GM04504 (cell line): ENCODE results near the gene HNF1B.
A peak's percentile ranks its signal among the peaks of the same experiment; 100 is the strongest.

Experiments used
- DNase-seq: peaks from one replicate; pipeline ENCODE4 v3.0.0-alpha.2; 2012; ENCODE audit warnings: low read depth

The HNF1B gene

DNA sequence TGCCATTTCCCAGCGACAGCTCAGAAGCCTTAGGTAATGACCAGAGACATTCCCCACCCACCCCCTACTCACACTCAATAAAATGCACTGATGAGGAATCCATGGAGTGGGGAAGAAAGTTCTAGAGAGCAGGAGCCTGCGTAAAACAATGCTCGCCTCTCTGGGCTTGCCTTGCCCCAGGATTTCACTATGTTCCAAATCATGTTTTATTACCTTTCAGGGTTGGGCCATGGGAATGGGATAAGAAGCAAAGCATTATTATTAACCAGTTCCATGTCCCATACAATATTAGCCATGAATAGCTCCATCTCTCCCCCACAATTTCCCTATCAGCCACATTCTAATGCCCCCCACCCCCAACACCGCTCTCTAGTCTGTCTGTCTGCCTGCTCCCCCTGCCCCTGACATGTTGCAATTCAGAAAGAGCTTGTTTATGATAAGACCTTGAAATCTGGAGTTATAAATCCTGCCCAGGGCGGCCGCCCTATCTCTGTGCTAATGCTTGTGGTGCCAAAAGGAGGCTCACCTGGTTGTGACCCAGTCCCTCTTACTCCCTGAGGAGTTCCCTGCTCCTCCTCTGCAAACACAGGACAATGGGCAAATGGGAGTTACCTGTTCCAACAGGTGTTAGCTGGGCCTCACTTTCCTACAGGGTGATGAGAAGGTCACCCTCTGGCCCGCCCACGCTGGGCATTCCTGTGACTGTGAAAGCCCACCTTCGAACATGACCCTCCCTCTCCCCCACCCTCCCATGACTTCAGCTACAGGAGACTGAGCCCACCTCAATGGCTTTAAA is 73.6 kb downstream of the HNF1B start:
- no peak for DNase-seq

DNA sequence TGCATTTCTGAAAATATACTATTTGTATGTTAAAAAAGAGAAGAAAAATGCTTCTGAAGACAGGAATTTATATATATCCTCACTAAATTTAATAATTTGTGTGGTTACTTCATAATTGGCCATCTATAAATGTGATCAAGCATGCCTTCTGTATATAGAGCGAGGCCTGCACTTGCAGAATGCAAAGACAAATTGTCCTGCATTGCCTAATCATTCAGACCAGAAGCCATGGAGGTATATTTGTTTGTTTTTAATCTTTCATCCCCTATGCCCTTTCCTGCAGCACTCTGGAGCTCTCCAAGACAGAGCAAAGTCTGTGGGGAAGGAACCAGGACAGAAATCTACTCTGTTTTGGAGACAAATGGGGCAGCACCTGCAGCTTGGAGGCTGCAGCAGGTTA is 77.8 kb downstream of the HNF1B start:
- DNase-seq = no peak

DNA sequence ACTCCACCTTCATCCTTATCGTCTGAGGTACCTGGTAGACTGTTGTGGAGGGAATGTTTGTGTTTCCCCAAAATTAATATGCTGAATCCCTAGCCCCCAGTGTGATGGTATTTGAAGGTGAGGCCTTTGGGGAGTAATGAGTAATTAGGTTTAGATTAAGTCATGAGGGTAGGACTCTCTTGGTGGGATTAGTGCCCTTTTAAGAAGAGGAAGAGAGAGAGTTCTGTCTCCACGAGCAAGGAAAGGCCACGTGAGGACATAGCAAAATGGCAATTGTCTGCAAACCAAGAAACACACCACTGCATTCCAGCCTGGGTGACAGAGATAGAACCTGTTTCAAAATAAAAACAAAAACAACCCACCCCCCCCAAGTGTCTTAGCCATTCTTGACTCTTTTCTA is 80.6 kb downstream of the HNF1B start:
- DNase-seq = no peak

DNA sequence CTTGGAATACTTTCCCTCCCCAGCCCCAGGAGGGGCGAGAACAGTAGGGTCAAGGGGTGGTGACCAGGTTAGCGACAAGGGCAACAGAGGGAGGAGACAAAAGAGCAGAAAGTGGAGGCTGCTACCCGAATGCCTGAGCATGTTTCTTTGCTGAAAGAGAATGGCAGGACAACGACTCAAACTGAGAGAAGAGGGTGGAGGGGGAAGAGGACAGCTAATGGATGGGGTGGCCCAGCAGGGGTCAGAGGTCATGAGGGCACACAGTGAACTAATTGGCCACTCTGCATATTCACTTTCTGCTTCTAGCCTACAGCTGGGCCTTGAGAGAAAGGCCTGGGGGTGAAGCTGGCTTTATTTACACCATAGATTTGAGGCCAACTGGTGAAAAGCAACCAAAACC is 82.5 kb downstream of the HNF1B start:
- no peak for DNase-seq

DNA sequence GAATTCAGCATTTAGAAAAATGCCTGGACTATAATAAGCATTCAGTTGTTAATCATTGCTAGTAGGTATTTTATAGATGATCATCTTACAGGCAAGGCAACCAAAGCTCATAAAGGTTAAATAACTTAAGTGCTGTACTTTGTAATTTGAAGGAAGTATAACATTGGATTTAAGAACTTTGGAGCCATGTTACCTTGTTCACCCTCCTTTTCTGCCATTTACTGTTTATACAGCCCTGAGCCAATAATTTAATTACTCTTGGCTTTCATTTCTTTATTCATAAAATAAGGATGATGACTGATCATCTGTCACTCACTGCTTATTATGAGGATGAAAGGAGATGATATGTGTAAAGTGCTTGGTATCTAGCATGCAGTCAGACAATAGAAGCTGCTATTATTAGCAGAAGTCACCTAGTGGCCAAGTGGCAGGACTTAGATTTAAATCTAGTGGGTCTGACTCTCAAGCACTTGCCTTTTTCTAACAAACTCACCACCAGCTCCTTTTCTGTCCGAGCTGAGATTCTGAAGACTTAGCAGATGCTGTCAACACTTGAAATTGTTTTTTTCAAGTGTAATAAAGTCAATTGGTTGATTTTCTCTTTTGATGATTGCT is 83.4 kb downstream of the HNF1B start:
- DNase-seq = no peak

DNA sequence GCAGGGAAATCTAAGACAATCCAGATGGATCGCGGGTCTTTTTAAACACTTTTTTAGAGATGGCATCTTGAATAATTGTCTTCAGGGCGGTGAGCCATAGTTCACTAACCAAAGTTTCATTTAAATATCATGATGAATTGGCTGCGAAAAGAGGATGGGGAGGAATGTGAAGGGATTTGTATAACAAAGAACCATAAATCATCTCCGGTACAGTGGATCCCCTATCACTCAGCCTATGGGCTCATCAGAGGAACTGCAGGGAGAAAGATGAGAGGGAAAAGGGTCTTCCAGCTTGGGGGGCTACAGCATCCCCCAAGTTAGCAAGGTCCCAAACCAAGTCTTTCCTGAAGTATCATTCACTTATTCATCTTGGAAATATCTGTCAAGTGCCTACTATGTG is 84.9 kb downstream of the HNF1B start:
- no peak for DNase-seq

DNA sequence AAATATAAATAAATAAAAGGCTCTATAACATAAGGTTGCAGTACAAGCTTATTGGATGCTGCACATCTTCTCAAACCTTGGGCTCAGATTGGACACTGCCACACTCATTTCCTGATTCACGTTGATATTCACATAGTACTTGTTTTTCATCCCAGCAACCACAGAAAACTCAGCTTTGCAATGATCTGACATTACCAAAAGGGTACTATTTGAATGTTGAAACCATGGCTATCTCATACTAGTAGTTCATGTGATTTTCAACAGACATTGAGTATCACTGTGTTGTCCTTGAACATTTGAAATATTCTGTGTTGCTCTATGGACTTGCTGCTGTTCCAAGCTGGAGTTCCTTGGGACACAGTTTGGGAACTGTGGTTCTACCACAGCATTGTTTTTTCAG is 87.7 kb downstream of the HNF1B start:
- DNase-seq = no peak

DNA sequence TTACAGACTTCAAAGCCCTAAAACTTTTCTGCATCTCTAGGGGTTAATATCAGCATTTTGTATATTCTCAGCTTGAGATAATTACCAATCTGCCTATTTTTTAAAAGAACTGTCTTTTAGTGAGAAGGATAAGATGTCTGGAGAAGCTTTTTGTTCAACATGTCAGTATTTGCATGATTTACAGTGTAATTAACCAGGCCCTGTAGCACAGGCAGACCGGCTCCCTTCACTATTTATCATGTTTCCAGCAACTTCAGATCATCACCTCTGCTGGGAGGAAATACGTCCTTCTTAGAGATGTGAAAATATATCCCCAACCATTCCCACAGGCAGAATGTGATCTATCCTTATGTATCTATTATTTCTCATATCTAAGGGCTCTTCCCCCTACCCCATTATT is 93.0 kb downstream of the HNF1B start:
- DNase-seq = no peak

DNA sequence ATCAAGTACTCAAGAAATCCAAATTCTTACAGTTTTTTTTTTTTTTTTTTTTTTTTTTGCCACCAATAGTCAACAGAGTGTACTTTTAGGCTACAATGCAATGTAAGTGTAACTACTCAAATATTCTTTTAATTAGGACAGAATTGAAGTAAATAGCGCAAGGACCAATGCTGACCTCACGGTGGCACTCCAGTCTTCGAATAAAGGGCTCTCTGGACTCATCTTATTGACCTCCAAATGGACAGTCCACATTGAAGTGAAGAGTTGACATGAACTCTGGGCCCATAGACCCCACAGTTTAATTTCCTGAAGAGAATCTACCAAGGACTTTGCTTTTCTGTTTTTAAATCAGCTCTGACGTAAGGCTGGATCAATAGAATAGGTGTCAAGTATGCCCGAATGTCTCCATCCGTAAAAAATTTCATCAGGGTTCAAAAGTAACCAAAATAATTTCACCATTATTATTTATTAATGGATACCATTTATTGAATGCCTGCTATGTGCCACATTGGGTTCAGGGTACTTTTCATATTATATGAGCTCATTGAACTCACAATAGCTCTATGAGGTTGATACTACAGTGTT is 94.3 kb downstream of the HNF1B start:
- peak; percentile 25 for DNase-seq

DNA sequence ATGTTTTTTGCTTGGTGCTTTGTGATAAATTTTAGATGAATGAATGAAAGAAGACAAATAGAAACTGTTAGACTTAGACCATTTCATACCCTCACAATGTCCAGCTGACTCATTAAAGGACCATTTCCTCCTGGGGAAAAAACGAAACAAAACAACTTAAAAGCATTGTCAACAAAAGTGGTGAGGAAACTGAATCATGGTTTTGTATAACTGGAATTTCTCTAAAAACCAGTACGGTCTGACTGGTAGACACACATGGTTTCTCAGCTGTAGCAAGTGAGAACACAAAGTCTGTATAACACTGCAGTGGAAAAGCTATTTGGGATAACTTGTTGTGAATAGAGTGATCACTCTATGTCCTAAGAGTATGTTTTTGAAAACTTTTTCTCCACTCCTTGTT is 96.3 kb downstream of the HNF1B start:
- peak; percentile 53 for DNase-seq

DNA sequence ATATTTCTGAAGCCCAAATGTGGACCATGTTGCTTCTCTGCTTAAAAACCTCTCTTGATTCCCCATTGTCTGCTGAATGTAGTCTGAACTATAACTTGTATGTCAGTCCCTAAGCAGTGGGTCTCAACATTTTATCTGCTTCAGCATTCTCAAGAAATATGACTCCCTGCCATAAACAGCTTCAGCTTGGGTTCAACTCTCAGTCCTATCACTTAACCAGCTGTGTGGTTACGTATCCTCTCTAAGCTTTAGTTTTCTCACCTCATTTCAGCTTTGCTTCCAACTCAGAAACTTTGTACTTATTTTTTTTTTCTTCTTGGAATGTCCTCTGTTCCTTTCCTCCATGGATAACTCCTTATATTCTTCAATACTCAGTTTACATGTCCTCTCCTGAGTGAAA is 97.0 kb downstream of the HNF1B start:
- DNase-seq = no peak

DNA sequence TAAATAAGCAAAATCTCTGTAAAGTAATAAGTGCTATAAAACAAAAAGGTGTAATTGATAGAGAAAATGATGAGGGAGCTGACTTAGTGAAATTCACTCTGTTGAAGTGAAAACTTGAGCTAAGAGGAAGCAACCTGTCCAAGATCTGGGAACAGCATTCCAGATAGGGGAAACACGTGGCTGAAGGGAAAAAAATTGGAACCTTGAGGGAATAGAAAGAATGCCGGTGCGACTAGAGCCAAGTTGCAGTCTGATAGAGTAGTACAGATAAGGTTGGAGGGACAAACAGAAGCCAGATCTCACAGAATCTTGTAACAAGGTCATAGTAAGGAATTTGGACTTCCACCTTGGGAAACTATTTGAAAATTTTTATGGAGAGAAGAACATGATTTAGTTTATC is 101.0 kb downstream of the HNF1B start:
- DNase-seq = no peak

DNA sequence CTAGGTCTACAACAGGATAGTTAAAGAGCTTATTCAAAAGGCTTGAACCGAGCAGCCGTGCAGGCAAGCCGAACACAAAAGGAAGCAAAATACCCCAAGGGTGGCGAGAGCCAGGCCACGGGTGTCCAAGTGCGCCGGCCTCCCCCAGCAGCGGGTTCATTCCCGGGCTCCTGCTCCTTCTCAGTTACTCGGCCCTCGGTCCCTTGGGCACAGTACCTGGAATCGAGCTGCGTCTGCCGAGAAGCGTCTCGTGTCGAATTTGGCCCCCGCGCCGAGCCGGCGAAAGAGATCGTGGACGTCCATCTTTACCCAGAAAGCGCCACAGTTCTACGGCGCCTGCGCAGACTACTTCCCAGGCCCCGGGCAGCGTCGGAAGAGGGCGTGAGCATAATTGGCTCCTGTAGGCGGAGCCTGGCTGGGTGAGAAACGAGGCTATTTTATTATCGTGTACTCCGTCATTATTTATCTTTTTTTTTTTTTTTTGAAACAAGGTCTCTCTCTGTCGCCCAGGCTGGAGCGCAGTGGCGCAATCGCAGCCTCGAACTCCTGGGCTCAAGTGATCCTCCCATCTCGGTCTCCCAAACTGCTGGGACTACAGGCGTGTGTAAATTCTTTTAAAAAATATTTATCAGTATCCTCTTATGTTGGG is 101.6 kb downstream of the HNF1B start, which contains the start of gene DDX52:
TSS of gene DDX52 (minus strand) at position 329 of the 649 bp plus-strand sequence. CDS start at position 303, 26 bp downstream.
- DNase-seq = peak; percentile 83

DNA sequence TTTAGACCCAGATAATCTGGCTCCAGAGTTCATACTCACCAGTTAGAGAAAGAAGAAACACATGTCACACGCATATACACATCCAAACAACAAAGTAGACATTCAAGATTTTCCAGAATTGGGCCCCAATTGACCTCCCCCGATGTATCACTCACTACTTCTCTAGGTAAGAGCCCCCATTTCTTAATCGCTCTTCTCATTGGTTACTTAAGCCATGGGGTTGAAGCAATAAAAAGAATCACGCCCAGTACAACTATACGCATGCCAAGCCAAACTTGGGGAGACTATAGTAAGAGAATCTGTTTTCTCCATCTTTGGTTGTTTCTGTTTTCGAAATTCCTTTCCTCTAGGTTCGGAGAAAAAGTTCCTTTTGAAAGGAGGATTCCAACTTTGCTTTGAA is 102.2 kb downstream of the HNF1B start:
- no peak for DNase-seq

DNA sequence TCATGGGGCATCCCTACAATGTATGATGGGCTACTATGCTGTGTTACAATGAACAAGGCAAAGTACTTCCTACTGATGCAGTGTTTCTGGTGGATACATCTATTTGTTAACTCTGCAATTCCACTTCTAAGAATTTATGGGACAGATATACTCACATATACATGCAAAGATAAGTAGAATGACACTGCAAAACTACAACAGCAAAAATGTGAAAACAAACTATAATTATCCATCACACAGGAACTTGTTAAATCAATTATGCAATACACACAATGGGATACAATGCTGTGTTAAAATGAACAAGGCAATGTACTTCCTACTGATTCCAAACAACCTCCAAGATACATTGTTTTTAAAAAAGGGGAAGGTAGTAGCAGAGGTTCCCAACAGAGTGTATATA is 104.8 kb downstream of the HNF1B start:
- DNase-seq = no peak

DNA sequence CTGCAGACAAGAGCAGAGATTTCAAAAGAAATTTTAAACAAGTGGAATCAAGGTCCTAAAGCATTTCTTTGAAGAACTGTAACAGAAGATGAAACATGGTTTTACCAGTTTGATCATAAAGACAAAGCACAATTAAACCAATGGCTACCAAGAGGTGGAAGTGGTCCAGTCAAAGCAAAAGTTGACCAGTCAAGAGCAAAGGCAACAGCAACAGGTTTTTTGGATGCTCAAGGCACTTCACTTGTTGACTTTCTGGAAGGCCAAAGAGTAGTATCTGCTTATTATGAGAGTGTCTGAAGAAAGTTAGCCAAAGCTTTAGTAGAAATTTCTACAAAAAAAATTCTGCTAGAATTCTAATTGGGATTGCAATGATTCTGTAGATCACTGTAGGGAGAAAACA is 106.9 kb downstream of the HNF1B start:
- DNase-seq = no peak
